ENCODE measurements around the gene TNN.
"Not testable (repeated sequence)": the region's sequence is repeated elsewhere in the genome, so short reads cannot be mapped to it uniquely, and the experiment has no call there.

TNN gene

GRCh38 chr1:175067362-175068106 is at the start of gene TNN:
Gene TNN (plus strand): TSS chr1:175067833. CDS start chr1:175077419, 9,586 bp downstream.
- DNase-seq: no peak

- DNase-seq: no peak
These were observed 48.1 kb upstream of the TNN start for GRCh38 chr1:175019524-175019923.

GRCh38 chr1:175023043-175023921 is 44.4 kb upstream of the TNN start, which contains the start of gene MRPS14:
Gene MRPS14 (minus strand): TSS chr1:175023425. CDS start chr1:175023408, 17 bp downstream.
- DNase-seq: peak; percentile 99

- not testable (repeated sequence) for DNase-seq
These were observed 43.8 kb upstream of the TNN start for GRCh38 chr1:175023922-175024242.

- no peak for DNase-seq
These were observed 42.9 kb upstream of the TNN start for GRCh38 chr1:175024773-175025172.

- DNase-seq: no peak
These were observed 33.7 kb upstream of the TNN start for GRCh38 chr1:175033953-175034352.

GRCh38 chr1:175034775-175035174 is 32.9 kb upstream of the TNN start:
- no peak for DNase-seq

- DNase-seq: no peak
These were observed 31.8 kb upstream of the TNN start for GRCh38 chr1:175035865-175036264.

GRCh38 chr1:175036476-175036875 is 31.2 kb upstream of the TNN start:
- DNase-seq: no peak

GRCh38 chr1:175037416-175037815 is 30.2 kb upstream of the TNN start:
- no peak for DNase-seq

- DNase-seq: no peak
These were observed 27.2 kb upstream of the TNN start for GRCh38 chr1:175040324-175040879.

- no peak for DNase-seq
These were observed 25.0 kb upstream of the TNN start for GRCh38 chr1:175042650-175043049.

GRCh38 chr1:175043824-175044223 is 23.8 kb upstream of the TNN start:
- DNase-seq: no peak

GRCh38 chr1:175044591-175044990 is 23.0 kb upstream of the TNN start:
- DNase-seq: not testable (repeated sequence)

- no peak for DNase-seq
These were observed 22.5 kb upstream of the TNN start for GRCh38 chr1:175045097-175045496.

- DNase-seq: no peak
These were observed 22.1 kb upstream of the TNN start for GRCh38 chr1:175045519-175045918.

- DNase-seq: no peak
These were observed 16.6 kb upstream of the TNN start for GRCh38 chr1:175050992-175051391.

GRCh38 chr1:175054736-175055135 is 12.9 kb upstream of the TNN start:
- DNase-seq: no peak

- DNase-seq: no peak
These were observed 5.3 kb upstream of the TNN start for GRCh38 chr1:175062339-175062738.

GRCh38 chr1:175062858-175063257 is 4.8 kb upstream of the TNN start:
- DNase-seq: no peak

GRCh38 chr1:175070818-175071217 is 3.2 kb downstream of the TNN start:
- DNase-seq: no peak

- DNase-seq: no peak
These were observed 3.8 kb downstream of the TNN start for GRCh38 chr1:175071276-175071943.
